ENCODE results near the gene SAMD8. TPM values are rescaled to one million over a fixed set of nuclear protein-coding genes. Genes with fewer than 3 reads are reported as not detected.
"Not testable (repeated sequence)": the region's sequence is repeated elsewhere in the genome, so short reads cannot be mapped to it uniquely, and the experiment has no call there.

SAMD8 gene
- total RNA-seq, 1 experiment from 2014 or later, result 23.6 TPM

GRCh38 chr10:75188522-75188921 is 77.1 kb downstream of the SAMD8 start:
- H3K9me2 ChIP-seq (ENCODE audit: insufficient read depth); H3K27ac ChIP-seq (ENCODE audit: low read depth, low read length); ATAC-seq; BruUV-seq (replicated peaks); H3K27me3 ChIP-seq (ENCODE audit: insufficient read depth, low read length); H3K36me3 ChIP-seq (ENCODE audit: control insufficient read depth in 1 of 2, insufficient read depth in 2 of 2, low read length in 2 of 2); H4K20me1 ChIP-seq (ENCODE audit: insufficient read depth); POLR2A ChIA-PET; H2AFZ ChIP-seq (ENCODE audit: low read depth, low read length, poor library complexity, severe bottlenecking); H3K9ac ChIP-seq (ENCODE audit: low read length); DNase-seq (ENCODE audit: low read depth, low spot score); H3K9me3 ChIP-seq (ENCODE audit: control insufficient read depth in 1 of 2, insufficient read depth in 1 of 2, low read depth in 1 of 2, low read length in 2 of 2); H3K79me2 ChIP-seq (ENCODE audit: insufficient read depth, low read length); H3K4me2 ChIP-seq (ENCODE audit: low read length); H3K4me3 ChIP-seq (replicated peaks in 1 of 2; ENCODE audit: low read depth in 1 of 2, low read length in 2 of 2): not testable (repeated sequence)
- H3K4me1 ChIP-seq (ENCODE audit: control insufficient read depth in 1 of 2, insufficient read depth in 2 of 2, low read length in 2 of 2), result peaks cover 2 to 15% of the 10 kb centered on the region in 2 experiments; a peak in 2 of 4 replicates
- ChIA-PET CTCF (interaction anchor here (0.9 to 3.7 kb wide), 7 partner anchors 9 to 47 kb away, joined by 3 to 47 read pairs (median 5); partner anchors contain the start of gene COMTD1), RAD21 (ENCODE audit: low non-redundant PET in 1 of 2, low total read pairs in 2 of 2, uncharacterized antibody in 2 of 2, unreplicated experiment in 2 of 2) (interaction anchor here (0.8 to 1.3 kb wide), 5 partner anchors 19 to 47 kb away, joined by 3 to 7 read pairs (median 4); partner anchors contain the start of gene COMTD1 (in 2 of the 2))
- intact Hi-C loops (cut with micrococcal nuclease), result loop anchor here (1.0 kb wide), 2 partner anchors 42 to 46 kb away; no protein-coding TSS in a partner anchor

DNA sequence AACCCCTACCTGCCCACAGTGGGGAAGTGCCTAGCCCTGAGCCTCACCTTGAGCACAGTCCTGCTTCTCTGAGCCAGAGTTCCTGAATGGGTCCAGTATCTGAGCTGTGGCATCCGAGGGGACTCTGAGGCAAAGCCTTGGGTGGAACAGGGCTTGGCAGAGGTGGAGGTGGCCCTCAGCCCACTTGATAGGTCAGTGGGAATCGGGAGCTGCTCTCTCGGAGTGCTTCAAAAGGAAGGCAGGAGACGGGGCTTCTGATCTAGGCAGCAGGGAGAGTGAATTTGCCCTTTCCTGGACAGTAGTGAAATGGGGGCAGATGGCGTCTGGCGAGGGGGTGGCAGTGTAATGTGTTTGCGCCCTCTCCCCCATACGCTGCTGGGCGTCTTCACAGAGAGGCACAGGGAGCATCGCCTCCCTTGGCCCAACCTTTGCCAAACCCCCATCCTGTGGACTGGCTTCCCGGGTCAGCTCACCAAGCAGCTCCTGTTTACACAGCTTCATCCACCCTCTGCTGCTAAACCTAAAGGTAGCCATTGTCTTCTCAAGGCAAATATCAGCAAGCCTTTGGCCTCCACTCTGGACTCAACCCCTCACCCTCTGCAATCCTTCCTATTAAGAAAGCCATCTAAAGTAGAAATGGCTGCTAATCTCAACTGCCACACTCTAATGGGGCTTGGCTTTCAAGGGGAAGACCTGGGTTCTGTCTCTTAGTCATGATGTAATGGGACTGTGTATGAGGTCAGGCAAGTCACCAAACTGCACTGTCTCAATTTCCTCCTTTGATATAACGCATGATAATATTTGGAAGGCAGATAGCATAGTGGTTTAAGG is 78.0 kb downstream of the SAMD8 start:
- Histone ChIP-seq H3K4me1 (ENCODE audit: control insufficient read depth in 1 of 2, insufficient read depth in 2 of 2, low read length in 2 of 2) (peaks cover 2 to 22% of the 10 kb centered on the region in 2 experiments; a peak in 2 of 4 replicates), H3K27ac (ENCODE audit: low read depth, low read length) (no peak overlapping the region), H2AFZ (ENCODE audit: low read depth, low read length, poor library complexity, severe bottlenecking) (no peak overlapping the region), H3K9me3 (ENCODE audit: control insufficient read depth in 1 of 2, insufficient read depth in 1 of 2, low read depth in 1 of 2, low read length in 2 of 2) (no peaks in the 10 kb centered on the region), H4K20me1 (ENCODE audit: insufficient read depth) (no peaks in the 10 kb centered on the region), H3K9ac (ENCODE audit: low read length) (no peak overlapping the region), H3K4me2 (ENCODE audit: low read length) (no peak overlapping the region), H3K79me2 (ENCODE audit: insufficient read depth, low read length) (no peaks in the 10 kb centered on the region), H3K27me3 (ENCODE audit: insufficient read depth, low read length) (no peaks in the 10 kb centered on the region), H3K4me3 (replicated peaks in 1 of 2; ENCODE audit: low read depth in 1 of 2, low read length in 2 of 2) (no peak overlapping the region), H3K36me3 (ENCODE audit: control insufficient read depth in 1 of 2, insufficient read depth in 2 of 2, low read length in 2 of 2) (no peaks in the 10 kb centered on the region), H3K9me2 (ENCODE audit: insufficient read depth) (no peaks in the 10 kb centered on the region)
- ChIA-PET POLR2A (interaction anchor here (0.6 kb wide), 1 partner anchor 1009 kb away, joined by 3 read pairs; no protein-coding TSS in a partner anchor), CTCF (interaction anchor here (1.1 to 3.7 kb wide), 3 partner anchors 10 to 46 kb away, joined by 3 to 47 read pairs (median 8); partner anchors contain the start of gene COMTD1), RAD21 (ENCODE audit: low non-redundant PET in 1 of 2, low total read pairs in 2 of 2, uncharacterized antibody in 2 of 2, unreplicated experiment in 2 of 2) (no interaction called here)
- no TSS peak for BruUV-seq (replicated peaks)
- intact Hi-C loops (cut with micrococcal nuclease), result no loop called here
- no peak for TF ChIP-seq CEBPB (IDR thresholded peaks at IDR 0.05; ENCODE audit: low read depth)
- TF ChIP-seq ZNF274 (IDR thresholded peaks at IDR 0.05; ENCODE audit: low read depth, low read length), result no peak
- no peak for TF ChIP-seq ZFX (IDR thresholded peaks at IDR 0.05)
- TF ChIP-seq, protein P1, sequence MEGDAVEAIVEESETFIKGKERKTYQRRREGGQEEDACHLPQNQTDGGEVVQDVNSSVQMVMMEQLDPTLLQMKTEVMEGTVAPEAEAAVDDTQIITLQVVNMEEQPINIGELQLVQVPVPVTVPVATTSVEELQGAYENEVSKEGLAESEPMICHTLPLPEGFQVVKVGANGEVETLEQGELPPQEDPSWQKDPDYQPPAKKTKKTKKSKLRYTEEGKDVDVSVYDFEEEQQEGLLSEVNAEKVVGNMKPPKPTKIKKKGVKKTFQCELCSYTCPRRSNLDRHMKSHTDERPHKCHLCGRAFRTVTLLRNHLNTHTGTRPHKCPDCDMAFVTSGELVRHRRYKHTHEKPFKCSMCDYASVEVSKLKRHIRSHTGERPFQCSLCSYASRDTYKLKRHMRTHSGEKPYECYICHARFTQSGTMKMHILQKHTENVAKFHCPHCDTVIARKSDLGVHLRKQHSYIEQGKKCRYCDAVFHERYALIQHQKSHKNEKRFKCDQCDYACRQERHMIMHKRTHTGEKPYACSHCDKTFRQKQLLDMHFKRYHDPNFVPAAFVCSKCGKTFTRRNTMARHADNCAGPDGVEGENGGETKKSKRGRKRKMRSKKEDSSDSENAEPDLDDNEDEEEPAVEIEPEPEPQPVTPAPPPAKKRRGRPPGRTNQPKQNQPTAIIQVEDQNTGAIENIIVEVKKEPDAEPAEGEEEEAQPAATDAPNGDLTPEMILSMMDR (IDR thresholded peaks at IDR 0.05 in 2 of 3, conservative IDR thresholded peaks at IDR 0.05 in 1 of 3; ENCODE audit: borderline replicate concordance in 1 of 3, insufficient read depth in 1 of 3, low read depth in 2 of 3, low read length in 2 of 3), result no peak
- TF ChIP-seq CBX3 (IDR thresholded peaks at IDR 0.05; ENCODE audit: low read depth), result no peak
- TF ChIP-seq REST (IDR thresholded peaks at IDR 0.05; ENCODE audit: low read depth), result no peak
- no peak for TF ChIP-seq SP1 (IDR thresholded peaks at IDR 0.05; ENCODE audit: low read depth)
- TF ChIP-seq SIN3A (IDR thresholded peaks at IDR 0.05; ENCODE audit: low read depth), result no peak
- TF ChIP-seq ATF3 (IDR thresholded peaks at IDR 0.05), result no peak
- ATAC-seq (no peak), DNase-seq (ENCODE audit: low read depth, low spot score) (no peak)

Data from HCT116 (cell line).